HG03460 (cell line): ENCODE results near the gene PRR12.

ENCODE experiments used
- ATAC-seq: cut with Tn5 transposase; IDR thresholded peaks from one replicate; pipeline ENCODE4 v1.9.1; 2021; ENCODE audit not compliant: unreplicated experiment

The PRR12 gene

DNA sequence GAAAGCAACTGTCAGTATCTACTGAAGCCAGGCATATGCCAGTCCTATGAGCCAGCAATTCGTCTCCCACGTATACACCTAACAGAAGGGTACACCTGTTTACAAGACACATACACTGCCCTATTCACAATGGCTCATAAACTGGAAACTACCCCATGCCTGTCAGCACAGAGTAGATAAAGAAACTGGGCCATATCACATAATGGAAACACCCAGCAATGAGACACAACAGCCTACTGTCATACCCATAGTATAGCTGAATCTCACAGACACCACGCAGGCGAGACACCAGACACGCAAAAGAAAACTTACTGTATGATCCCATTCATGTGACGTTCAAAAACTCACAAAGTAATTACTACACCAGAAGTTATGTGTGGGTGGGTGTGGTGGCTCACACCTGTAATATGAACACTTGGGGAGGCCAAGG, 26.4 kb upstream of the PRR12 start:
- ATAC-seq = no peak

DNA sequence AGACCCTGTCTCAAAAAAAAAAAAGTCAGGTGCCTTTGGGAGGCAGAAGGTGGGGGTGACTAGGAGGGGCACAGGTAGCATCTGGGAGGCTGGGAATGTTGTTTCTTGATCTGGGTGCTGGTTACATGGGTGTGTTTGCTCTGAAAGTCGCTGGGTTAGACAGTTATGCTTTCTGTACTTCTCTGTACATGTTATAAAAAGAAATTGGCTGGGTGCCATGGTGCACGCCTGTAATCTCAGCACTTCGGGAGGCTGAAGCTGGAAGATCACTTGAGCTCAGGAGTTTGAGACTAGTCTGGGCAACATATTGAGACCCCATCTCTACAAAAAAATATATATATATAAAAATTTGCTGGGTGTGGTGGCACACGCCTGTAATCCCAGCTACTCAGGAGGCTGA, 25.7 kb upstream of the PRR12 start:
- ATAC-seq = no peak

DNA sequence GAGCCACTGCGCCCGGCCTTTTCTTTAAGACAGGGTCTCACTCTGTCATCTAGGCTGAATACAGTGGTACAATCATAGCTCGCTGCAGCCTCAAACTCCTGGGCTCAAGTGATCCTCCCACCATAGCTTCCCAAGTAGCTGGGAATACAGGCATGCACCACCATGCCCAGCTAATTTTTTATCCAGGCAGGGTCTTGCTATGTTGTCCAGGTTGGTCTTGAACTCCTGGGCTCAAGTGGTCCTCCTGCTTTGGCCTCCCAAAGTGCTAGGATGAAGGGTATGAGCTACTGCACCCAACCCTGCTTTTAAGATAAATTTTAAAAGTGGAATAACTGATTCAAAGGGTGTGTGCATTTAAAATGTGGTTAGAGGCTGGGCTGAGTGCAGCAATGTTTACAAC, 24.7 kb upstream of the PRR12 start:
- no peak for ATAC-seq

DNA sequence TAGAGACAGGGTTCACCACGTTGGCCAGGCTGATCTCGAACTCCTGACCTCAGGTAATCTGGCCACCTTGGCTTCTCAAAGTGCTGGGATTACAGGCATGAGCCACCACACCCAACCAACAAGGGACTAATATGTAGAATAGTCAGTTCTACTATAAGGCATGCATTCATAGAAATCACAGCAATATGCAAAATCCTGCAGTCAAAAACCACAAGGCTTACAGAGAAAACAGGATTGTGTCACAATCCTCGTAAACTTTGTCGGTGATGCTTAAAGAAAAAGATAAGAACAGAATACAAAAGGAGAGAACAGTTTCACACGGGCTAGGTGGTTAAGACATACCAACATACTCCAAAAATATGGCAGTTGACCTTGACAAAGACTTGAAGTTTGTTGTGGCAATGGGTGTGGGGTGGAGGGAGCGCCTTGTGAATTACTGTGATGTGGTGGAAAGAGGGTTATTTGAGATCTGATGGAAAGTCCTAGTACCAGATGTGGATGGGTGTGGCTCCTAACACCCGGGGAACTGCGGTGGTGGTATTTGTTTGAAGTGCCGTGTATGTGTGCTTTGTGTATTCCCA, 23.0 kb upstream of the PRR12 start:
- ATAC-seq = no peak

DNA sequence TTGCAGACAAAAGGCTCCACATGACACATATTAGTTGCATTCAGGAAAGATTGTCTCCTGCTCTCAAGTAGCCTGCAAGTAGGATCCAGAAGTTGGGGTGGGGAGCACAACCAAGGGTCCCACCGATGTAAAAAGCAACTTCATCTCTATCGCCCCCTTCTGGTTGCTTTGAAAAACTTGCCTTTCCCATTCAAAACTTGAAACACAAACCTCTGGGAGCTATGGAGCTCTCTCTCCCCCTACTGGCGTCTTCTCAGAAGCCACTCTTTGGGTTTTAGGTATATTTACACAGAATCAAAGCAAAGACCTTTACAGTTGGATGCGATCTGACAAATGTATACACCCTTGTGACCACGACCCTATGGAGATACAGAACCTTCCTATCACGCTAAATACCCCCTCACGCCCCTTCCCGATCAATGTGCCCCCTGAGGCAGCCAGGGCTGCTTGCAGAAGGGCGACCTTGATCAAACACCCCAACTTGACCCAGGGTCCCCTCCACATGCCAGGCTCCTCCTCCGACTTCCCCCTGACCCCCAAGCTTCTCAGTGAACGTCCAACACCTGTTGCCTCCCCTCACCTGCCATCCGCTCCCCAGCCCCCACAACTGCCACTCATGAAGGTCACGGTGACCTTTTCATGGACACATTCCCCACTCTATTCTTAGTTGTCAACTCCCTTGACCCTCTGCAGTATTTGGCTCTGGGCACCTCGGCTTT, 20.7 kb upstream of the PRR12 start:
- no peak for ATAC-seq

DNA sequence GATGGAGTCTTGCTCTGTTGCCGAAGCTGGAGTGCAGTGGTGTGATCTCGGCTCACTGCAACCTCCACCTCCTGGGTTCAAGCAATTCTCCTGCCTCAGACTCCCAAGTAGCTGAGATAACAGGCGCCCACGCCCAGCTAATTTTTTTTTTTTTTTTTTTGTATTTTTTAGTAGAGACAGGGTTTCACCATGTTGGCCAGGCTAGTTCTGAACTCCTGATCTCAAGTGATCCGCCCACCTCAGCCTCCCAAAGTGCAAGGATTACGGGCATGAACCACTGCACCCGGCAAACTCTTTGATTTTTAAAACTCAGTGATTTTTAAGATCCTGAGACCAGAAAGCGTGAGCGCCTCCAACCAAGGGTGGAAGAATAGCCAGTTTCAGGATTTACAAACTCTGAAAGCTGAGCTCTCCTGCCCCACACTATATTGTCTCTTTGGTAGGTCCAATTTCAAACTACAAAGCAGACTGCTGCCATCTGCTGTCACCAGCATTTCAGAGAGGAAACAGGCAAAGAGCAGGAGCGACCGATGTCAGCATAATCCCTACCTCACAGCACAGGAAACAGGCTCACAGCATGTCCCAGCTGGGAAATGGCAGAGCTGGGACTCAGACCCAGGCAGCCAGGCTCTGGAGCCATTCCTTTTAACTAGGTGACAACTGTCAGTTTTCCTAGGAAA, 19.8 kb upstream of the PRR12 start:
- ATAC-seq = no peak

DNA sequence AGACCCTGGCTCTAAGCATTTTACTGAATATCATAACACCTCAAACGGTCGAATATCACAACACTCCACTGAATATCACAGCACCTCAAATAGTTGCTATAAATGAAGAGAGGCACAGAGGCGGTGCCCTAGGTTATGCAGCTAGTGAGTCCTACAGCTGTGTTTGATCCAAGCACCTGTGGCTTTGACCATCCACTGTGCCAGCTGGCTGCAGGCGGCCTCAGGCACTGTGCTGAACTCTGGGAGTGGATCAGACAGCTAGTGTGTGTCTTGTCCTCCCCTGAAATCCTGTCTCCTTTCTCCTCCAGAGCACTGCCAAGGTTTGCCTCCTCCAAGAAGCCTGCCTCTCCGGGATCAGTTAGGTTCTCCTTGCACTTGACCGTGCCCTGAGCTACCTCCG, 18.0 kb upstream of the PRR12 start:
- no peak for ATAC-seq

DNA sequence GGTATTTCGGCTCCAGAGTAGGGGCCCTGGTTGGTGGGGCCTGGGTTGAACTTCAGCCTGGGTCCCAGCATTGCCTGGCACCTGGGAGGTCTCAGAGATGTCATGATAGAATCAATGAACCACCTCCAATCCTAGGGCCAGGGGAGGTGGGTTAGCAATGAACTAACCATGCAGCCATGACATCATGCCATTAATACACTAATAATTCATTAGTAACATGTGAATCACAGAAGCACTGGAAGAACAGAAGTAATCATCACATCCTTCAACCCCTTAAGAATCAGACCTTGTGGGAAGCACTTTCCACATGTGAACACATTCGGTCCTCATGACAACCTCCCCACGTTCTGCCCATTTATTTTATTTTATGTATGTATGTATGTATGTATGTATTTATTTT, 17.6 kb upstream of the PRR12 start:
- no peak for ATAC-seq

DNA sequence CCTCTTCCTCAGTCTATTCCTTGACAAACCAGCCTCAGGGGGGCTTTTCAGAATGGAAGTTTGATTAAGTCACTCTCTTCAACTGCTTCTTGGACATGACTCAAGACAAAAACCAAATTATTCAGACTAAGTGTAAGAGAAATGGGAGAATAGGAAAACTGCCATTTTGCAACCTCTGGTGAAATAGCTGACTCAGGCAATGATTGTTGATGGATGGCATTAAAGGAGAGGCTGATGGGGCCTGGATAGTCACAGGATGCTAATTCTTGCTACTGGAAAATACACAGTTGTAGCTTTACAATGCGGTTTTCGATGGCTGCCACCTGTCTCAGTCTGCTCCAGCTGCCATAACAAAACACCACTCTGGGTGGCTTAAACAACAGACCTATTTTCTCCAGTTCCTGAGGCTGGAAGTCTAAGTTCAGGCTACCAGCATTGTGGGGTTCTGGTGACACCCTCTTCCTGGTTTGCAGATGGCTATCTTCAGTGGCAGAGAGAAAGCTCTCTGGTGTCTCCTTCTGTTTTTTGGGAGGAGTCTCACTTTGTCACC, 16.7 kb upstream of the PRR12 start:
- ATAC-seq = no peak

DNA sequence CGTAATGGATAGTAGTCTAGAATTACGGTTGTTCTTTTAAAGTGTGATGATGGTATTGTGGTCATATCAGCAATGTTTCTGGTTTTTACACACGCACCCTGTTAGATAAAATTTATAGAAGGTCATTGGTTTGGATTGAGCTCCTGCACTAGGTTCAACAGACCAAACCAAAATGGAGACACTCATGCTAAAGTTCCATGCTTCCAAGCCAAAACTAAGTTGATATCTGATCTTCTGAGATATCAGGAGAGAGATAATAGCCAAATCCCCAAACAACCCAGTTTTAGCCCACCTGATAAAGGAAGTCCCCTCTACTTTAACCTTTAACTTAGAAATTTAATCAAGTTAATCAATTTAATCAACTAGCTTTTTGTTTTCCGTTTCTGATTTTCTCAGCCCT, 11.8 kb upstream of the PRR12 start:
- ATAC-seq = no peak

DNA sequence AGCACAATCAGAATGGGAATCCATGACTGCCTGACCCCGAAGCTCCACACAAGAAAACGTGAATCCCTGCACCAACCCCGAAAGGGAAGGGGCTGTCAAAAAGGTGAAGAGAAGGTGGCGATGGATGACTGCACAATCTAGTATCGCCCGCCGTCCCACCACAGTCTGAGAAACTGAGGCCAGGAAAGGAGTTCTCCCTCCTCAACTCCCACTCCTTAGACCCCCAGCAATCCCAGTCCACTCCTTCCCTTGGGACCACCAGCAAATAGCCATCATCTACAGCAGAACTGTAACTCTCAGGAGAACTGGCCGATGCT, 11.1 kb upstream of the PRR12 start:
- ATAC-seq = peak; percentile 23

DNA sequence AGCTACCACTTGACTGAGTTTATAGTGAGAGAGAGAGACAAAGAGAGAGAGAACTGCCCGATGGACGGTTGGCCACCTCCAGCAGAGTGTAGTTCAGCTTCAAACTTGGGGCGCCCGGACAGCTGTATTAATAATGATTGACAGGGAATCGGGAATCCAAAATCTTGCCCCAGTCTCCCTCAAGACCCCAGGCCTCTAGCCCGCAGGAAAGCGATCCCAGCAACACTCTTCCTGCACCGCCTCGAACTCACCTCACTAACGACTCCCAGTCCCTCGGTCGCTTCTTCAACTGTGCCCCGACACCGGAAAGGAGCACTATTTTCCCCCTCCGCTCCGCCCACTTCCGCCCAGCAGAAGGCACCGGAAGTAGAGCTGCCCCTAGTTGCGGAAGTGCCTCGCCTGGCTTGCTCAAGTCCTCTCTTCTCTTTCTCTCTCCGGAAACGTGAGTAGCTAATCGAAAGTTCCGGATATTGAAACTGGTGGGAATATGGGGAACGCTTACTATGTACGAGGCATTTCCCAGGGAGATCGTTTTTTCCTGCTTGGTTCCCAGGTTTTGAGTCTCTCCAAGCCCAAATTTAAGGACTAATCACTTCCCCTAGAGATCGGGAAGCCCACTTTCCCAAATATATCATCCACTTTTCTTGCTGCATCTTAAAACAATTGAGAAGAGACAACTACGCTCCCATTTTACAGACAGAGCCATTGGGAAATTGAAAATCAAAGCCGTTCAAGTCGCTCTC, 10.5 kb upstream of the PRR12 start, which contains the start of gene NOSIP:
NOSIP (minus strand) TSS at position 293 of the 743 bp plus-strand sequence. CDS start 19,865 bp downstream, outside the sequence.
- ATAC-seq = peak; percentile 82

DNA sequence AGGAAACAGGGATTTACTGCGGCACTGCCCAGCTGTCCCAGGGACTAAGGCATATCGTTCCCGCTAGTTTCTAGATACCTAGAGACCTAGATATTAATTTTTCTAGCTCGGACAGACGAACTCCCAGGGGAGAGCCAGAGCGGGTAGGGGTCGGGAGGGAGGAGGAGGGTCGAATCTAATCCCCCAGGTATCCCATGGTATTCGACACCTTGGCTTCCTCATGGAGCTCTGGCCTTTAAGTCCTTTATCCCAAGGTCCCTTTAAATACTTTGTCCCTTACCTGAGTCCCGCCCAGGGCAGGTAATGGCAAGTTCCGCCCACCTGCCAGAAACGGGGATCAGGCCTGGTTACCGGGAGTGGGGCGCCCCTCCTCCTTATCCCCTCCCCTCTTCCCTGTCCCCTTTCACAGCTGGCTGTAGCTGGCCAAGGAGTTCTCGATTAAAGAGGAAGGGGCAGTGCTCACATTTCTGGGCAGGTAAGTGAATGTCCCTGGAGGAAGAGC, 9.9 kb upstream of the PRR12 start, which contains the start of gene PRRG2:
PRRG2 (plus strand) TSS at position 310 of the 502 bp plus-strand sequence. CDS start 1,904 bp downstream, outside the sequence.
- no peak for ATAC-seq

DNA sequence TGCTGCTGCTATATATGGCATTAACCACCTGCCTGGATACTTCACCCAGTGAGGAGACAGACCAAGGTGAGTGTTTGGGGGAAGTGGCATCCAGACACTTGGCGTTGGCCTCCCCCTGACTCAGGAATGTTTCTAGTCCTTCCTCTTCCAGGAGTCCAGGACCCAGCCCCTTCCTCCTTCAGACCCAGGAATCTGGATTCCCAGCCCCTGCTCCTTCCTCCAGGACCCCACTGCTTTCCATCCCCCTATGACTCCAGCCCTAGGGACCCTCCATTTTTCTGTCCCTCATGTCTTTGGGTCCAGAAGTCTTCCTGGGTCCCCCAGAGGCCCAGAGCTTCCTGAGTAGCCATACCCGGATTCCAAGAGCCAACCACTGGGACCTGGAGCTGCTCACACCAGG, 7.7 kb upstream of the PRR12 start:
- no peak for ATAC-seq

DNA sequence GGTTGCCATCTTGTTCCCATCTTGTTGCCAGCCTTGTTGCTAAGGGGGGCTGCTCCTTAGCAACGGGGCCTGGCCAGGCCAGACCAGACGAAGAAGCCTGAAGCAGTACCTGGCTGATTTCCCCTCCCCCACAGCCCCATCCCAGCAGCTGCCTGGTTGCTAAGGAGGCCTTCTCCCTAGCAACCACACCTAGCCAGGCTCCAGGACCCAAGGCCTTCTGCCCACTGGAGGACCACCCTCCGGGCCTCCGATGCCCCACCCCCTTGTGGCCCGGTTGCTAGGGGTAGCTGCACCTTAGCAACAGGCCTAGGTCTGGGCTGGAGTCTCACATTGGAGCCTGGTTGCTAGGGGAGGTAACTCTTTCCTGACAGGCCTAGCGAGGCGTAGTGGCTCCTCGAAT, 6.0 kb upstream of the PRR12 start:
- no peak for ATAC-seq

DNA sequence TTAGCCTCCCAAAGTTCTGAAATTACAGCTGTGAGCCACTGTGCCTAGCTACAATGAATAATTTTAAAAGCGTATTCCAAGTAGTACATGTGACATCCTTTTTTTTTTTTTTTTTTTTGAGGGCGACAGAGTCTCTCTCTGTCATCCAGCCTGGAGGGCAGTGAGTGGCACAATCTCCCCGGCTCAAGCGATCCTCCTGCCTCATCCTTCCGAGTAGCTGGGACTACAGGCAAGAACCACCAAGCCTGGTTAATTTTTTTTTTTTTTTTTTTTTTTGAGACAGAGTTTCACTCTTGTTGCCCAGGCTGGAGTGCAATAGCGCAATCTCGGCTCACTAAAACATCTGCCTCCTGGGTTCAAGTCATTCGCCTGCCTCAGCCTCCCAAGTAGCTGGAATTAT, 3.8 kb upstream of the PRR12 start:
- no peak for ATAC-seq

DNA sequence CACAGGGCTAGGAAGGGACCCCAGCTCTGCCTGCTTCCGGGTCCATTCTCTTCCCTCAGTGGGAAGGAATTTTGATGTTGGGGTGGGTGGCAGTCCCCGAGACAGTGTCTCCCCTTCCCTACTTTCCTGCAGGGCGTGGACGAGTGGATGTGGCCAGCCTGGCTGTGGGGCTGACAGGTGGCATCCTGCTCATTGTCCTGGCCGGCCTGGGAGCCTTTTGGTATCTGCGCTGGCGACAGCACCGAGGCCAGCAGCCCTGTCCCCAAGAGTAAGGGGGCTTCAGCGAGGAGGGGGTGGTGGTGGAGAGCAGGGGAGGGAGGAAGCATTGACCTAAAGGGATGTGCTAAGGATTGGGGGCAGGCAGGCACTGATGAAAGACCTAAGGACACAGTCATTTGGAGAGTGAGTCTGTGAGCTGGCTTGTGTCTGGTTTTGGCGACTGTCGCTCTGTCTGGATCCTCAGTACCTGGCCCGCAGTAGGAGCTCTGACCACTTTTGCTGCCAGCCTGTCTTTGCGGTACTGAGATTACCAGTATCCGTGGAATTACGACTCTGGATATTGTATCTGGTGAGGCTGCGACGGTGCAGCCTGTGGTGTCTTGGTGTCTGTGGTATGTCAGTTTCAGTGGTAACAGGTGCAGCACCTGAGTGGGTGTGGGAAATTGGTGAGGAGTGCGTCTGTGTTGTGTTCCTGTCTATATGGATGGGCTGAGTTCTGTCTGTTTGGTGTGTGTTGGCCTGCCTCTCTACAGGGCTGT, 2.4 kb upstream of the PRR12 start:
- no peak for ATAC-seq

DNA sequence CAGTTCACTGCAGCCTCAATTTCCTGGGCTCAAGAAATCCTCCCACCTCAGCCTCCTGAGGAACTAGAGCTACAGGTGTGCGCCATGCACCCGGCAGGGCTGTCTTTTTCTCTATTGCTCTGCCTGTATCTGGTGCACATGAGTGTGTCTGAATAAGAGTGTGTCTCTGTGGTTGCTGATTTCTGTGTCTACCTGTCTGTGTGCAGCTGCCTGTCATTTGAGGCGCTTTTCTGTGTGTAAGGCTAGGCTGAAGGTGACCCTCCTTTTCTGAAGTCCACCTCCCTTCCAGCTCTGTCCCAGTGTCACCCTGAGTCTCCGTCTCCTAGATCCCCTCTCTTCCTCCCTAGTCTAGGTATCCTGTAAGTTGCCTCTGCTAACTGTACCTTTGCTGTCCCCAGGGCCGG, 1.5 kb upstream of the PRR12 start:
- ATAC-seq = no peak

DNA sequence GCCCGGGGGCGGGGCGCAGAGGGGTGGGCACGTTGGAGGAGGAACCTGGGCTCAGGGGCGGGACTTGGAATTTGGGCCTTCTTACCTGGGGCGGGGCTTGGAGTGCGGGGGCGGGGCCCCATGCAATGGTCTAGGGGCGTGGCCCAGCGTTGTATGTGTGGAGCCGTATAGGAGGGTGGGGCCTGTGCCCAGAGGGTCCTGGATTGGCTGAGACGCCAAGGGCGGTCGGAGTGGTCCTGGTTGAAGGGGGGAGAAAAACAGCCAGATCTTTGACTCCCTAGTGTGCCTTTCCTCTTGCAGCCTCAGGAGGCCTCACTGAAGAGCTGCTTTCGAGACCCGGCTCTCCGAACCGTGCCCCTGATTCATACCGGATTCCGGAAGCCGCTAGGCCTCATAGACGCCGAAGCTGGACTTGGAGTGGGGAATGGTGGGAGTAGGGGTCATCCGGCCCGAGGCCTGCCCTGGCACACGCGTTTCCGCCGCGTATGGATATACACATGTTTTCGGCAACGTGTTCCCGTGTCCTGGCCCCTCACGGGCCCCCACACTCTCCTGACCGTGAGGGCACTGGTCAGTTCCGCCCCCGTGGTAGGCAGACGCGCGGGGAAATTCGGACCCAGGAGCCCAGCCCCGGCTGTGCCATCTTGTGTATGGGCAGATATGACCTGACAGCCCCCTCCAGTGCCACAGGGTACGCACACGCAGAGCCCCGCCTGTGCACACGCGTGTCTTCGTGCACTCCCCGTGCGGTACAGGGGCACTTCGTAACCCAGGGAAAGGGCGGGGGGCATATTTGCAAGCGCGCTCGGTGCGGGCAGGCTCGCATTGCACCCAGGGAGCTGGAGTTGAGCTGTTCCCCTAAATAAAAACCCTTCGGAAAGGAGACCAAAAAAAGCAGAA, 661 bp upstream of the PRR12 start:
- ATAC-seq = peak; percentile 57
